Astrocyte of the cerebellum (primary cell): Measurements from ENCODE around the gene CATSPERD.

Experiments
- DNase-seq: peaks from one replicate; pipeline ENCODE4 v3.0.0-alpha.2; 2011; ENCODE audit warnings: low read depth
- H3K4me3 ChIP-seq: 2 replicates; pipeline ENCODE4 v1.5.1; 2011; ENCODE audit warnings: mild to moderate bottlenecking, low read depth, low read length, moderate library complexity
- in situ Hi-C: cut with HindIII; loops from 2 replicates; pipeline ENCODE4 v1.10.0; 2017; ENCODE audit warnings: low sequenced_read_pairs
- TF ChIP-seq, protein P1 (sequence below): IDR thresholded peaks from 2 replicates; pipeline ENCODE4 v1.5.1; 2012; ENCODE audit warnings: low read length, low read depth, moderate library complexity, mild to moderate bottlenecking; ENCODE audit errors: missing control alignments

The CATSPERD gene

DNA sequence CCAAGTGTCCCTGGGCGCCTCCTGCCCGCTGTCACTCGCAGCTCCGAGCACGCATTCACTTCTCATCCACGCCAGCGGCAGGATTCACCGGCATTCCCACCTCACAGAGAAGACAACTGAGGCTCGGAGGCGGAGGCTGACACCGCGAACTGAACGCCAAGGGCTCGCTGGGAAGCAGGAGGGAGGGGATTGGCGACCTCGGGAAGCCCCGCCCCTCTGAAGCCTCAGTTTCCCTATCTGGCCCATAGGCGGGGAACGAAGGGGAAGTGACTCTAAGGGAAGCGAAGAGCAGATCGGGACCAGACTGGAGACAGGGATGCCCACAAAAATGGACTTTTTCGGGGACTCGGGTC lies 40.4 kb upstream of the CATSPERD start:
- no peak for DNase-seq
- TF ChIP-seq, protein P1, sequence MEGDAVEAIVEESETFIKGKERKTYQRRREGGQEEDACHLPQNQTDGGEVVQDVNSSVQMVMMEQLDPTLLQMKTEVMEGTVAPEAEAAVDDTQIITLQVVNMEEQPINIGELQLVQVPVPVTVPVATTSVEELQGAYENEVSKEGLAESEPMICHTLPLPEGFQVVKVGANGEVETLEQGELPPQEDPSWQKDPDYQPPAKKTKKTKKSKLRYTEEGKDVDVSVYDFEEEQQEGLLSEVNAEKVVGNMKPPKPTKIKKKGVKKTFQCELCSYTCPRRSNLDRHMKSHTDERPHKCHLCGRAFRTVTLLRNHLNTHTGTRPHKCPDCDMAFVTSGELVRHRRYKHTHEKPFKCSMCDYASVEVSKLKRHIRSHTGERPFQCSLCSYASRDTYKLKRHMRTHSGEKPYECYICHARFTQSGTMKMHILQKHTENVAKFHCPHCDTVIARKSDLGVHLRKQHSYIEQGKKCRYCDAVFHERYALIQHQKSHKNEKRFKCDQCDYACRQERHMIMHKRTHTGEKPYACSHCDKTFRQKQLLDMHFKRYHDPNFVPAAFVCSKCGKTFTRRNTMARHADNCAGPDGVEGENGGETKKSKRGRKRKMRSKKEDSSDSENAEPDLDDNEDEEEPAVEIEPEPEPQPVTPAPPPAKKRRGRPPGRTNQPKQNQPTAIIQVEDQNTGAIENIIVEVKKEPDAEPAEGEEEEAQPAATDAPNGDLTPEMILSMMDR: no peak
- H3K4me3 ChIP-seq: peak overlapping the region; percentile 96
- in situ Hi-C loops: no loop called here

DNA sequence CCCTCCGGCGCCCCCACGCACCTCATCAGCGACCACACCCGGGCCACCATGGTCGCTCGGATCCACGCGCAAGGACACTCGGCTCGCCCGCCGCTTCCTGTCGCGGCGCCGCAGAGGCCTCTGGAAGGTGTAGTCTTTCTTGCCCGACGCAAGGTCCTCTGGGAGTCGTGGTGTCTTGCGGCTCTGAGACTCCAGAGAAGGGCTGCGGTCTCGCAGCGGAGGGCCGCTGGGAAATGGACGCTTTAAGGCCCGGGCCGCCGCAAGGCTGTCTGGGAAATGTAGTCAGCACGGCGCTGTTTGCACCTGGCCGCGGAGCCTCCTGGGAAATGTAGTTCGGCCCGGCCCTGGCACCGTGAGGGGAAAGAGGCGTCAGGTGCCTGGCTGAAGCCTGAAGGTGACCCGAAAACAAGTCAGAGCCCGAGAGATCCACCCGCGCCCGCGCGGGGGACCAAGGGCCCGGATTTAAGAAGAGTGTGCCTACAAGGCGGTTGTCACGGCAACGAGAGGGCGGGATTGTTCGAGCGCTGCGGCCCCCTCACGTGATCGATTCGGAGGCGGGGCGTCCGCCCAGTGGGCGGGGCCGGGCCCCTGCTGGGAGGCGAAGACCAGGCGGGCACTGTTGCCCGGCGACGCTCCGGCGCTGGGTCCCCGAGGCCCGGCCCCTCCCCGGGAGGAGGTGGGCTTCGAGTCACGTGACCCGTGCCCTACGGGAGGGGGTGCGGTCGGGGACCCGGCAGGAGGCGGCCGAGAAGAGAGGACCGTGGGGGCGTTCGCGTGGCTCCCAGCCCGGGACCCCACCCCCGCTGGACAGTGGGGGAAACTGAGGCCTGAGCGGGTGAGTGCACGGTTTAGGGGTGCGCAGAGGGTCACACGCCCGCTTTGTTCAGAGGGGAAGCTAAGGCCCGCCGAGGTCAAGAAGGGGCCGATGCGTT lies 39.7 kb upstream of the CATSPERD start, which contains the start of the genes HSD11B1L and MICOS13:
Gene HSD11B1L (plus strand): TSS at position 591 of the 932 bp plus-strand sequence. CDS start 3,806 bp downstream, outside the sequence.
Gene MICOS13 (minus strand): TSS at position 80 of the 932 bp plus-strand sequence. CDS start 30 bp downstream, at position 50.
- H3K4me3 ChIP-seq: peak within 1 kb of the TSS; percentile 96
- TF ChIP-seq, protein P1: no peak
- peak; percentile 97 for DNase-seq
- in situ Hi-C loops: no loop called here

DNA sequence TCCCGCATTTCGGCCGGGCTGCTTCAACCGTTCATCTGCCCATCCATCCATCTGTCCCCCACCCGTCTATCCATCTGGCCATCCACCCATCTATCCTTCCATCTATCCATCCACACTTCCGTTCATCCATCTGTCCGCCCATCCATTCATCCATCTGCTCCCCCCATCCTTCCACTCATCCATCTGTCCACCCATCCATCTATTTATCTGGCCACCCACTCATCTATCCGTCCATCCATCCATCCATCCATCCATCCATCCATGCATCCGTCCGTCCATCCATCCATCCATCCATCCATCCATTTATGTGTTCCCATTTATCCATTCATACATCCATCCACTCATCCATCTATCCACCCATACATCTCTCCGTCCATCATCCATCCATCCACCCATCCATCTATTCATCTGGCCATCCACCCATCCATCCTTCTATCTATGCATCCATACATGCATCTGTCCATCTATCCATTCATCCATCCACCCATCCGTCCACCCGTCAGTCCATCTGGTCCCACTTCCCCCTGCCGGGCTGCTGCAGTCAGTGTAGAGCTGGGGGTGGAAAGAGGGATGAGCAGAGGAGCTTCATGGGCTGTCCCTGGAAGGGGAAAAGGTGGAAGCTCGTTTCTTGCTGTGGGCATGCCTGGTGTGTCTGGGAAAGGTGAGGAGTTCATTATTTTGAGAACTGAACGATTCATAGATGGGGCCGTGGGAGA lies 38.9 kb upstream of the CATSPERD start:
- TF ChIP-seq, protein P1: no peak
- in situ Hi-C loops: no loop called here
- peak overlapping the region; percentile 96 for H3K4me3 ChIP-seq
- DNase-seq: no peak

DNA sequence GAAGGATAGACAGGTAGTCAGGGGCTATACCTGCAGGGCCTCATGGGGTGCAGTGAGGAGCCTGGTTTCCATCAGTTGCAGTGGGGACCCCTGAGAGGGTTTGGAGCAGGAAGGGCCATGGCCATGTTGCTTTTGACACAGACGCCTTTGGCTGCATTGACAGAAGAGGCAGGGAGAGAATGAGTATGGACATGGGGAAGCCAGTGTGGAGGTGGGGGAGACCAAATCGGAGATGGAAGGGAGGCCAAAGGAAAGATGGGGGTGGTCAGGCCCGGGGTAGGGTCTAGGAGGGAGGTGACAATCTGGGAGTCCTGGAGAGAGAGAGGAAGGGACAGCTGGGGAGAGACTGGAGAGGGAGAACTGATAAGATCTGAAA lies 38.3 kb upstream of the CATSPERD start:
- in situ Hi-C loops: no loop called here
- no peak overlapping the region for H3K4me3 ChIP-seq
- DNase-seq: no peak
- TF ChIP-seq, protein P1: no peak

DNA sequence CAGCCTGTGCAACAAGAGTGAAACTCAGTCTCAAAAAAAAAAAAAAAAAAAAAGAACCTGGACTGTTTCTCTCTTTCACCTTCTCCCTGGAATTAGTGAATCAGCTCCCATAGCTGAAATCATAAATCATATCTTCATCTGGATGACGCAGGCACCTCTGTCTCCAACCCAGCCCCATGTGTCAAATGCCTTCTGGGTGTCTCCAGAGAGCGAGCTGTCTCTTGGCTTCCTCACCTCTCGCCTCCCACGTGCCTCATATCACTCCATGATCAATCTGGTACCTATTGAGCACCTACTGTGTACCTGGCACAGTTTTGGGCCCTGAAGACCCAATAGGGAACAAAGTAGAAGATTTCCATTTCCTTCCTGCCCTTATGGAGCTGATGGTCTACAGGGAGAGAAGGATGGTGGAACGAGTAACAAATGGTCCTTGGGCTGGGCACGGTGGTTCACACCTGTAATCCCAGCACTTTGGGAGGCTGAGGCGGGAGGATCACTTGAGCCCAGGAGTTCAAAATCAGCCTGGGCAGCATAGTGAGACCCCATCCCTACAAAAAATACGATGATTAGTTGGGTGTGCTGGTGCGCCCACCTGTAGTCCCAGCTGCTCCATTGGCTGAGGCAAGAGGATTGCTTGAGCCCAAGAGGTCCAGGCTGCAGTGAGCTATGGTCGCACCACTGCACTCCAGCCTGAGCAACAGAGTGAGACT lies 37.1 kb upstream of the CATSPERD start:
- TF ChIP-seq, protein P1: no peak
- no peak overlapping the region for H3K4me3 ChIP-seq
- in situ Hi-C loops: no loop called here
- no peak for DNase-seq
